A375 (cell line): Measurements from ENCODE around the gene SELENOO. TPM values are rescaled to one million over a fixed set of nuclear protein-coding genes. Genes with fewer than 3 reads are reported as not detected.

Experiments
- total RNA-seq: library from RNA; depleted of rRNA; stranded (reverse); fragments of >200 nt; shearing (Covaris generic); gene quantifications from 2 replicates; pipeline ENCODE4 v1.2.3, GENCODE V29; 2014; rRNA removed

Gene SELENOO, protein sequence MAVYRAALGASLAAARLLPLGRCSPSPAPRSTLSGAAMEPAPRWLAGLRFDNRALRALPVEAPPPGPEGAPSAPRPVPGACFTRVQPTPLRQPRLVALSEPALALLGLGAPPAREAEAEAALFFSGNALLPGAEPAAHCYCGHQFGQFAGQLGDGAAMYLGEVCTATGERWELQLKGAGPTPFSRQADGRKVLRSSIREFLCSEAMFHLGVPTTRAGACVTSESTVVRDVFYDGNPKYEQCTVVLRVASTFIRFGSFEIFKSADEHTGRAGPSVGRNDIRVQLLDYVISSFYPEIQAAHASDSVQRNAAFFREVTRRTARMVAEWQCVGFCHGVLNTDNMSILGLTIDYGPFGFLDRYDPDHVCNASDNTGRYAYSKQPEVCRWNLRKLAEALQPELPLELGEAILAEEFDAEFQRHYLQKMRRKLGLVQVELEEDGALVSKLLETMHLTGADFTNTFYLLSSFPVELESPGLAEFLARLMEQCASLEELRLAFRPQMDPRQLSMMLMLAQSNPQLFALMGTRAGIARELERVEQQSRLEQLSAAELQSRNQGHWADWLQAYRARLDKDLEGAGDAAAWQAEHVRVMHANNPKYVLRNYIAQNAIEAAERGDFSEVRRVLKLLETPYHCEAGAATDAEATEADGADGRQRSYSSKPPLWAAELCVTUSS
- 21.1 and 21.6 TPM in 2 replicates for total RNA-seq

DNA sequence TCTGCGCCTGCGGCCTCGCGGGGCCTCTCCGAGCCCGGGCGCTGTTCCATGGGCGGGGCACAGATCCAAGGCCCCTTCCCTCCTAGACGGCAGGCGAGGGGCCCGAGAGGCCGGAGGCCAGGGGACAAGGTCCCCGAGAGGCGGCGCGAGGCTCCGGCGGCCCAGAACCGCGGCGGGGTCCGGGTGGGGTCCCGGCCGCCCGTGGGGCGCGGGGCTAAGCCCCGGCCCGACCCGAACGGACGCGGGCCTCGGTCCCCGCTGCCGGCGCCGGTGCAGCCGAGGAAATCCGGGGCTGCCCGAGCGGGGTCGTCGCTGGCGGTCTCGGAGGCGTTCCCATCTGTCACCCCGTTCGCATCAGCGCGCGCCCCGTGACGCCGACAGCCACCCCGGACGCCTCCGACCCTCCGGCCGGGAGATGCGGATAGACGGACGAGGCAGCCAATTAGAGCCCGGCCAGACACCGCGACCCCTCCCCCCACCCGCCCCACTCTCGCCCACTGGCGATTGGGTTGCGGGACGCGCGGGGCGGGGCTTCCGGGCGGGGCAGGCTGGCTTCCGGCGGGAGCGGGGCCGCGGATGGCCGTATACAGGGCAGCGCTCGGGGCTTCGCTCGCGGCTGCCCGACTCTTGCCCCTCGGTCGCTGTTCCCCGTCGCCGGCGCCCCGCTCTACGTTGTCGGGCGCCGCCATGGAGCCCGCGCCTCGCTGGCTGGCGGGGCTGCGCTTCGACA, at the start of gene SELENOO:
TSS of gene SELENOO (plus strand) at position 551 of the 730 bp plus-strand sequence. CDS start at position 577, 26 bp downstream.

DNA sequence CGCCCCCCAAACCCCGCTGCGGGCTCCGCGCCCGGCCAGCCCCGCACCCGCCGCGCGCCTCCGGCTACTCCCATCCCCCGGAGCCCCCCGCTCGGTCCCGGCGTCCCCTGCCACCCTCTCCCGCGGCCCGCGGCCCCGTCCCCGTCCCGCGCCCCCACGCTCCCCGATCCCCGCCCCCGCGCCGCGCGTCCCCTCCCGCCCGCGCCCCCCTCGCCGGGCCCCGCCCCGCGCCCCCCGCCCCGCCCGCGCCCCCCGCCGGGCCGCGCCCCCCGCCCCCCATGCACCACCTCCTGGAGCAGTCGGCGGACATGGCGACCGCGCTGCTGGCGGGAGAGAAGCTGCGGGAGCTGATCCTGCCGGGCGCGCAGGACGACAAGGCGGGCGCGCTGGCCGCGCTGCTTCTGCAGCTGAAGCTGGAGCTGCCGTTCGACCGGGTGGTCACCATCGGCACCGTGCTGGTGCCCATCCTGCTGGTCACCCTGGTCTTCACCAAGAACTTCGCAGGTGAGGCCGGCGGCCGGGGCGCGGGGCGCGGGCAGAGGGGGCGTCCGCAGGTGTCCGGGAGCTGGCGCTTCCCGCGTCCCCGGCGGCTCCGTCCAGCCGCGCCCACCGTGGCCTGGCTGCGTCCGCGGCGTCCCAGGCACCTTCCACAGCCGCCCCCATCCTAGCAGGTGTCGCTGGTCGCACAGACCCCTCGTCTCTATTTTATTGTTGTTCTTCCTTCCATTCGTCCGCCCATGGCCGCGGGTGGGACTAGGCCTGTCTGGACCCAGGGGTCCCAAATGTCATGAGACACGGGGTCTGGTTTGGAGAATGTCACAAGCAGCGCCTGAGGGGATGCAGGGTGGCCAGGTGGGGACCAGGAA, 30.1 kb upstream of the SELENOO start, which contains the start of gene PANX2:
TSS of gene PANX2 (plus strand) at position 279 of the 866 bp plus-strand sequence. CDS start at position 279, 0 bp downstream.

DNA sequence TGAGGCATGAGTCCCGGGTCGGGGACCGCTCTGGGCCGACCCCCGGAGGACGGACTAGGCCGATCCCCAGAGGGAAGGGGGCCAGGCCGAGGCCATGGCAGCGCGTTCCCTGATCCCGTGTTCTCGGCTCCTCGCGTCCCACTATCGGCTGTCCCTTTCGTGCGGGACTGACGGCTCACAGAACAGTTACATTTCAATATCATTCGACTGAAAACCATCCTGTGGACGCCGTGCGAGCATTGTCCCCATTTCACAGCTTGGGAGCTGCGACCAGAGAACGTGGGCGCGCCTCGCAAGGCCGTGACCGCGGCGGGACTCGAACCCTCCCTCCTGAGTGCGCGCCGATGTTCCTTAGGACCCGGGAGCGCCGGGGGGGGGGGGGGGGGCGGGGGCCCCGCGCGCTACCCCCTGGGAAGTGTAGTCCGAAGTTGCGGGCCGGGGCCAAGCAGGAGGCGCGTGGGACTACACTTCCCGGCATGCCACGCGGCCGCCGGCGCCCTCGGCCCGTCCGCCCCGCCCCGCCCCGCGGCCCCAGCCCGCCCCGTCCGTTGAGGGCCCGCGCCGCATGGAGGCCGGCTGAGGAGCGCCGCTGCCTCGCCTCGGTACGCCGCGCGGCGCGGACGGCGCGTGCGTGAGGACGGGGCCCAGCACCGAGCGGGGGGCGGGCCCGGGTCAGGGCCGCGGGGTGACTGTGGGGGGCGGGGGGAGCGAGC, 15.3 kb upstream of the SELENOO start, which contains the start of gene TRABD:
TSS of gene TRABD (plus strand) at position 539 of the 713 bp plus-strand sequence. CDS start 7,148 bp downstream, outside the sequence.

DNA sequence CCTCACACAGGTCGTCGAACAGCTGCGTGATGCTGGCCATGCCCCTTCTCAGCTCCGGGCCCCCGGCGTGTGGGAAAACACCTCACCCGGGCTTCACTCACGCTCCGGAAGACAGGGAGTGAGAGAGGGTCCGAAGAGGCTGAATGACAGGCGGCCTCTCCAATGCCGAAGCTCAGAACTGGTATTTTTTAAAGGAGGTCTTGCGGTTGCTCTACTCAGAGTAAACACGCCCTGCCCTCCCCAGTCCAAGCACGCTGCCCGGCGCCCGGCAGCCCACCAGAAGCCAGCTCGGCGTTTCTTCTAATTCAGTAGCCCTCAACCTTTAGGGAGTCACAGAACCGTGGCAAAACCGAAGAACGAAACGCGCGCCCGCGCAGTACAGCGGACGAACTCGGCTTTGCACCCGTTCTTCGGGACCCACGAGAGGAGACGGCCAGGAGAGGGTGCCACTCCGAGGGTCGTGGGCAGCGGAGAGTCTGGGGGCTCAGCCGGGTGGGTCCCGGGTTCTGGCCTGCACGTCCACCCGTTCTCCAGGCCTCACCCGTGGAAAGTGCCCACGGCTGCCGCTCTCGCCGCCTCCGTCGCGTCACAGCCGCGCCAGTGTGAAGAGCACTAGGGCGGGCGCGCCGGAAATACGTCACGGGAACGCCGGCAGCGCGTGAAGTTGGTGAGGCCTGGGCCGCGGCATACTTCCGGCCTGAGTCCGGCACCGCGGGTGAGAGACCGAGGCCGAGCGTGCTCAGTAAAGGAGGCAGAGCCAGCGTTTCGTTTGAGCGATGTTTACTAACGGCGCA, 43.8 kb downstream of the SELENOO start, which contains the start of gene TUBGCP6:
TSS of gene TUBGCP6 (minus strand) at position 604 of the 794 bp plus-strand sequence. CDS start at position 40, 564 bp downstream.

DNA sequence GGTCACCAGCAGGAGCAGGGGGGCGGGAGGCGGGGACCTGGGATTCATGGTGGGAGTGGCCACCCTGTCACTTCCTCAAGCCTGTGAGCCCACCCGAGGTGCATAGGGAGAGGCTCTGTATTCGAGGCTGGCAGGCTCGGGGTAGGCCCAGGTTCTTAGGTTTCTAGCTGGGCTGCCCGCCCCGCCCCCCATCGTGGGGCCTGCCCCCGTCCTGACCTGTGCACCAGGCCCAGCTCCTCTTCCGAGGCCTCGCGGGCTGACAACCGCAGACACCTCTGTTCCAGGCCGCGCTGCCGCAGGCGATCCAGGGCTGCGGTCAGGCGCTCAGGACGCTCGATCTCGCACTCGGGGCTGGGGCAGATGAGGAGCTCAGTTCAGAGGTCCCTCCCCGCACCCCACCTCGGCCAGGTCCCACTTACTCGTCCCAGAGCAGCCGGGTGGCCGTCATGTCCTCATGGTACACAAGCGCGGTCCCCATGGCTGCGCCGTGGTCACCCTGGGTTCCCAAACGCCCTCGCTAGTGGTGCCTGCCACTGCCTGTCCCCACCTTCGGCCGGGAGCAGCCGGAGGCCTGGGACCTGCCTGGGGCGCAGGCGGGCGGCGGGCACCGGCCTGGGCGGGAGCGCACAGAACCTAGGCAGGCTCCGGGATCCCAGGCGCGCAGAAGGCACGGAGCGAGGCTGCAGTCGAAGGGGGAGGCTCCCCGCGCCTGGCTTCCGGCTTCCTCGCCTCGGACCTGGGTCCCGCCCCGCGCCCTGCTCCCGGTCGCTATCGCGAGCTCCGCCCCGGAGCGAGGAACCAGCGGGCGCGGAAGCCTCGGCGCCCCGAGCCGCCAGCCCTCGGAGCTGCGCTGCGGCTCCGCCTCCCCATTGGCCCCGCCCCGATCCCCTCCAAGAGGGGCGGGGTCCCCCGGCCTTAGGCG, 50.0 kb downstream of the SELENOO start, which contains the start of gene HDAC10:
TSS of gene HDAC10 (minus strand) at position 711 of the 922 bp plus-strand sequence. CDS start at position 478, 233 bp downstream.

DNA sequence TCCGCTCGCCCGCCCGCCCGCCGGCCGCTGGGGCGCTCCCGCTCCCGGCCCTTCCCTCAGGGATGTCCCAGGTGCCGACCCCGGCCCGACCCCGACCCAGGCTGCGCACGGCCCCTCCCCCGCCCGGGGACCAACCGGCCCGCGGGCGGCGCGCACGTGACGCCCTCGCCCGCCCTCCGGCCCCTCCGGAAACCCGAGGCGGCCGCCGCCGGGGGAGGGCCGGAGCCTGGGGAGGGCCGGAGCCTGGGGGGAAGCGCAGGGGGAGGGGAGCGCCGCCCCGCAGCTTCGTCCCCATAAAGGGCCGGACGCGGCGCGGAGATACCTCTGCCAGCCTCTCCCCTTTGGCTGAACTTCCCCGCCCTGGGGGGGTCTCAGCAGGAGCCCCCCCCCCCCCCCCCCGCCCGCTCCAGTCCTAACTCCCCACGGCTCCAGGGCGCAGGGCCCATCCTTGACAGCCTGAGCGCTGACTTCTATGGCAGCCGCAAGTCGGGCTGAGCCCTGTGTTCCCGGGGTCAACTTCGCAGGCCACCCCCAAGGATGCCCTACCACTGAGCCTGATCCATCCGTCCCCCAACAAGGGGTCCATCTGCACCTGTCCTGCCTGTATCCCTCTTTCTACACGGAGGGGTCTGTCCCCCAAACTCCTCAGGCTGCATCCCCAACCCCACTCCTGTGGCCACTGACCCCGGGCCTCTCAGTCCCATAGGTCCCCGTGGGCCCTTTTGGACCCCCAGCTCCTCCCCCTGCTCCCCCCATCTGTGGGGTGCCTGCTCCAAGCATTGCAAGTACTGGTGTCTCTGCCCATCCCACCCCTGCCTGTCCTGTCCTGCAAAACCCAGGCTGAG, 61.0 kb downstream of the SELENOO start, which contains the start of gene MAPK12:
TSS of gene MAPK12 (minus strand) at position 69 of the 845 bp plus-strand sequence. CDS start 174 bp downstream, outside the sequence.

Other genes with a start within 250 kb of the SELENOO start
- gene PIM3, start 240.2 kb upstream of the SELENOO start, total RNA-seq: 74.1 and 74.3 TPM in 2 replicates
- gene IL17REL, start 188.2 kb upstream of the SELENOO start, total RNA-seq: not detected in 2 replicates
- gene TTLL8, start 142.7 kb upstream of the SELENOO start, total RNA-seq: not detected in 2 replicates
- gene MLC1, start 115.6 kb upstream of the SELENOO start, total RNA-seq: 0.04 and 0.34 TPM in 2 replicates
- gene MOV10L1, start 111.0 kb upstream of the SELENOO start, total RNA-seq: 0.11 TPM in 1 of 2 replicates, not detected in the other
- gene PANX2, start 30.3 kb upstream of the SELENOO start, total RNA-seq: 0.68 and 0.93 TPM in 2 replicates
- gene TRABD, start 15.1 kb upstream of the SELENOO start, total RNA-seq: 30.9 and 31.5 TPM in 2 replicates
- gene TUBGCP6, start 44.0 kb downstream of the SELENOO start, total RNA-seq: 21.3 and 21.4 TPM in 2 replicates
- gene HDAC10, start 50.3 kb downstream of the SELENOO start, total RNA-seq: 24.9 and 29.3 TPM in 2 replicates
- gene MAPK12, start 60.7 kb downstream of the SELENOO start, total RNA-seq: 26.4 and 33.2 TPM in 2 replicates
- gene MAPK11, start 69.4 kb downstream of the SELENOO start, total RNA-seq: 6.8 and 7.5 TPM in 2 replicates
- gene PLXNB2, start 106.6 kb downstream of the SELENOO start, total RNA-seq: 43.0 and 45.2 TPM in 2 replicates
- gene DENND6B, start 126.0 kb downstream of the SELENOO start, total RNA-seq: 0.72 and 0.98 TPM in 2 replicates
- gene PPP6R2, start 142.3 kb downstream of the SELENOO start, total RNA-seq: 34.7 and 35.6 TPM in 2 replicates